SU-DHL-6 (cell line): ENCODE results near the gene KRABD2.

Source experiments
- H2AFZ ChIP-seq: fragments of 200-600 bp; sonication (generic); 2 replicates; pipeline ENCODE4 v1.6.1; 2014; ENCODE audit warnings: low read depth, mild to moderate bottlenecking, moderate library complexity, mixed read lengths, antibody characterized with exemption, low read length; ENCODE audit not compliant: severe bottlenecking
- H3F3A ChIP-seq: fragments of 200-600 bp; shearing (Covaris generic); 2 replicates; pipeline ENCODE4 v1.6.0; 2016; ENCODE audit warnings: antibody characterized with exemption, mild to moderate bottlenecking; ENCODE audit not compliant: insufficient read depth
- H3K27ac ChIP-seq: fragments of 200-600 bp; sonication (generic); 2 replicates; pipeline ENCODE4 v1.5.1; 2016; ENCODE audit warnings: low read depth, mild to moderate bottlenecking, low read length, moderate library complexity, mixed read lengths
- H3K27me3 ChIP-seq: fragments of 200-600 bp; sonication (generic), shearing (Covaris generic); 2 replicates; pipeline ENCODE4 v1.6.0; 2014; ENCODE audit warnings: mild to moderate bottlenecking, low read length
- H3K36me3 ChIP-seq: fragments of 200-600 bp; sonication (generic); 2 replicates; pipeline ENCODE4 v1.6.1; 2014; ENCODE audit warnings: mild to moderate bottlenecking, low read length, mixed read lengths
- H3K4me2 ChIP-seq: fragments of 300-600, 200-600 bp; shearing (Covaris generic), sonication (generic); 2 replicates; pipeline ENCODE4 v1.6.0; 2014; ENCODE audit warnings: low read length, low read depth, mild to moderate bottlenecking; ENCODE audit not compliant: poor library complexity, severe bottlenecking
- H3K4me3 ChIP-seq: fragments of 200-600 bp; sonication (generic); 2 replicates; pipeline ENCODE4 v1.5.1; 2014; ENCODE audit warnings: antibody characterized with exemption, low read length, mild to moderate bottlenecking, mixed read lengths; ENCODE audit not compliant: insufficient read depth, poor library complexity, severe bottlenecking
- H3K79me2 ChIP-seq: fragments of 200-600 bp; sonication (generic); 2 replicates; pipeline ENCODE4 v1.6.1; 2014; ENCODE audit warnings: mild to moderate bottlenecking, low read length, moderate library complexity; ENCODE audit not compliant: insufficient read depth
- H3K9ac ChIP-seq: fragments of 200-600 bp; sonication (generic); 2 replicates; pipeline ENCODE4 v1.7.0; 2014; ENCODE audit warnings: mild to moderate bottlenecking, low read length
- H3K9me2 ChIP-seq: fragments of 200-600 bp; sonication (generic); replicated peaks from 2 replicates; pipeline ENCODE4 v1.6.1; 2014; ENCODE audit warnings: low read length; ENCODE audit not compliant: insufficient read depth
- H3K9me3 ChIP-seq: fragments of 200-600 bp; sonication (generic); 2 replicates; pipeline ENCODE4 v1.6.1; 2014; ENCODE audit warnings: low read length, mixed read lengths; ENCODE audit not compliant: insufficient read depth
- H4K20me1 ChIP-seq: fragments of 200-600 bp; sonication (generic); 2 replicates; pipeline ENCODE4 v1.6.1; 2014; ENCODE audit warnings: low read depth, mild to moderate bottlenecking, antibody characterized with exemption, low read length, moderate library complexity, mixed read lengths
- CTCF ChIP-seq: fragments of 200-600 bp; sonication (generic); IDR thresholded peaks from one replicate; pipeline ENCODE4 v1.5.1; 2017; ENCODE audit warnings: antibody characterized with exemption, mild to moderate bottlenecking, low read length, moderate library complexity; ENCODE audit not compliant: insufficient read depth, poor library complexity, severe bottlenecking
- EZH2phosphoT487 ChIP-seq: fragments of 200-600 bp; sonication (generic), shearing (Covaris generic); conservative IDR thresholded peaks from 2 replicates; pipeline ENCODE4 v1.6.1; 2018; ENCODE audit warnings: mild to moderate bottlenecking, antibody characterized with exemption, low read length, moderate library complexity, mixed read lengths

Gene KRABD2

GRCh38 chr17:8372422-8372821 lies 4.1 kb downstream of the KRABD2 start:
- Histone ChIP-seq H3K4me2 (no peak overlapping the region), H3K36me3 (peaks cover 4% of the 10 kb centered on the region; the same call in 1 of the 2 replicates), H3F3A (peaks cover 8% of the 10 kb centered on the region), H3K9me3 (no peaks in the 10 kb centered on the region), H3K27ac (no peak overlapping the region), H3K79me2 (no peaks in the 10 kb centered on the region), H3K9ac (no peak overlapping the region), H4K20me1 (no peaks in the 10 kb centered on the region), H2AFZ (no peak overlapping the region), H3K9me2 (no peaks in the 10 kb centered on the region), H3K27me3 (no peaks in the 10 kb centered on the region), H3K4me3 (no peak overlapping the region)
- TF ChIP-seq EZH2phosphoT487, result no peak
- no peak for TF ChIP-seq CTCF

- Histone ChIP-seq H3K36me3 (no peaks in the 10 kb centered on the region), H4K20me1 (no peaks in the 10 kb centered on the region), H2AFZ (no peak overlapping the region), H3K4me3 (no peak overlapping the region), H3K9me3 (no peaks in the 10 kb centered on the region), H3K9ac (no peak overlapping the region), H3F3A (peaks cover 2% of the 10 kb centered on the region), H3K27ac (no peak overlapping the region), H3K4me2 (no peak overlapping the region), H3K27me3 (no peaks in the 10 kb centered on the region), H3K79me2 (no peaks in the 10 kb centered on the region), H3K9me2 (no peaks in the 10 kb centered on the region)
- TF ChIP-seq CTCF (no peak), EZH2phosphoT487 (no peak)
Observed at GRCh38 chr17:8371786-8372185, 4.7 kb downstream of the KRABD2 start.

GRCh38 chr17:8369944-8370343 lies 6.6 kb downstream of the KRABD2 start:
- no peaks in the 10 kb centered on the region for H3K9me2 ChIP-seq
- no peaks in the 10 kb centered on the region for H3F3A ChIP-seq
- H4K20me1 ChIP-seq, result no peaks in the 10 kb centered on the region
- H3K27me3 ChIP-seq, result no peaks in the 10 kb centered on the region
- H3K9ac ChIP-seq, result no peak overlapping the region
- TF ChIP-seq EZH2phosphoT487, result no peak
- TF ChIP-seq CTCF, result no peak
- no peak overlapping the region for H3K4me3 ChIP-seq
- H3K27ac ChIP-seq, result no peak overlapping the region
- H3K36me3 ChIP-seq, result no peaks in the 10 kb centered on the region
- H3K9me3 ChIP-seq, result no peaks in the 10 kb centered on the region
- H2AFZ ChIP-seq, result no peak overlapping the region
- no peaks in the 10 kb centered on the region for H3K79me2 ChIP-seq
- no peak overlapping the region for H3K4me2 ChIP-seq
